GM13976 (cell line): Measurements from ENCODE around the gene PATJ.
"Not testable (repeated sequence)": the region's sequence is repeated elsewhere in the genome, so short reads cannot be mapped to it uniquely, and the experiment has no call there.

Experiments used
- DNase-seq: peaks from one replicate; pipeline ENCODE4 v3.0.0; 2012; ENCODE audit warnings: low spot score
- in situ Hi-C: fragments of 300-500 bp; cut with MboI; formaldehyde crosslinking; loops from one replicate; pipeline ENCODE4 v1.12.0; 2022; ENCODE audit warnings: low sequenced_read_pairs, mixed read lengths, inconsistent platforms; ENCODE audit not compliant: unreplicated experiment
- TF ChIP-seq, protein P1 (sequence below): IDR thresholded peaks from 2 replicates; pipeline ENCODE4 v1.5.1; 2012; ENCODE audit warnings: borderline replicate concordance, mild to moderate bottlenecking; ENCODE audit not compliant: insufficient read depth; ENCODE audit errors: extremely low read depth, missing control alignments, control extremely low read depth

PATJ gene

GRCh38 chr1:62180639-62181038, 438.4 kb downstream of the PATJ start:
- no peak for DNase-seq
- TF ChIP-seq, protein P1, sequence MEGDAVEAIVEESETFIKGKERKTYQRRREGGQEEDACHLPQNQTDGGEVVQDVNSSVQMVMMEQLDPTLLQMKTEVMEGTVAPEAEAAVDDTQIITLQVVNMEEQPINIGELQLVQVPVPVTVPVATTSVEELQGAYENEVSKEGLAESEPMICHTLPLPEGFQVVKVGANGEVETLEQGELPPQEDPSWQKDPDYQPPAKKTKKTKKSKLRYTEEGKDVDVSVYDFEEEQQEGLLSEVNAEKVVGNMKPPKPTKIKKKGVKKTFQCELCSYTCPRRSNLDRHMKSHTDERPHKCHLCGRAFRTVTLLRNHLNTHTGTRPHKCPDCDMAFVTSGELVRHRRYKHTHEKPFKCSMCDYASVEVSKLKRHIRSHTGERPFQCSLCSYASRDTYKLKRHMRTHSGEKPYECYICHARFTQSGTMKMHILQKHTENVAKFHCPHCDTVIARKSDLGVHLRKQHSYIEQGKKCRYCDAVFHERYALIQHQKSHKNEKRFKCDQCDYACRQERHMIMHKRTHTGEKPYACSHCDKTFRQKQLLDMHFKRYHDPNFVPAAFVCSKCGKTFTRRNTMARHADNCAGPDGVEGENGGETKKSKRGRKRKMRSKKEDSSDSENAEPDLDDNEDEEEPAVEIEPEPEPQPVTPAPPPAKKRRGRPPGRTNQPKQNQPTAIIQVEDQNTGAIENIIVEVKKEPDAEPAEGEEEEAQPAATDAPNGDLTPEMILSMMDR = no peak
- in situ Hi-C loops = no loop called here

DNA sequence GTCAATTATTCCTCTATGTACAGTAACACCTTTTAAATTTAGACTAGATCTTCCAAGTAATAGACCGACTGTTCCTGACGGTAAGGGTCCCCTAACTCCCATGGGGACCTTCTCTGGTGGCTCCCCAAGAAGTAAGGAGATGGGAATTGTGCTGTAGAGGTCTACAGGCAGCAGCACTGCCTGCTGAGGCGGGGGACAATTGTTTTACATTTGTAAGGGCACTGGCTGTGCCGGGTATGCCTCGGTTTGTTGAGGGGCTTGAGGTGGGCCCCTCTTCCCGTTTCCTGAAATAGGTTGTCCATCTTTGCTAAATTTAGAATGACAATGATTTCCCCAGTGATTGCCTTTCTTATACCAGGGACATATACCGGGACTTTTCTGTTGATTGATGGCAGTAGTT, 439.3 kb downstream of the PATJ start:
- DNase-seq = no peak
- TF ChIP-seq, protein P1 = no peak
- in situ Hi-C loops = no loop called here

DNA sequence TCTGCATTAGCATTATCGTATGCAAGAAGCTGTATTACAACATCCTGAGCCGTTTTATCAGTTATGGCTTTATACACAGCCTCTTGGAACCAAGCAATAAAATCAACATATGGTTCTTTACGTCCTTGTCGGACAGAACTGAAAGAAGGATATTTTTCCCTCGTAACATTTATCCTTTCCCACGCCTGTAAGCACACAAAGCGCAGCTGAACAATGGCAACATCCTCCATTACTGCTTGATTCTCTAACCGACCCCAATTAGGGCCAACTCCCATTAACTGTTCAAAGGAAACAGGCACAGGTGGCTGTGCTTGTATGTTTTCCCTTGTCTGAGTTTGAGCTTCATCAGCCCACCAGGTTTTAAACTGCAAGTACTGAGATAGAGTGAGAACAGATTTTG, 439.9 kb downstream of the PATJ start:
- in situ Hi-C loops, DNase-seq: not testable (repeated sequence)

- DNase-seq, in situ Hi-C loops: not testable (repeated sequence)
Observed at GRCh38 chr1:62183164-62184020, 441.1 kb downstream of the PATJ start.

DNA sequence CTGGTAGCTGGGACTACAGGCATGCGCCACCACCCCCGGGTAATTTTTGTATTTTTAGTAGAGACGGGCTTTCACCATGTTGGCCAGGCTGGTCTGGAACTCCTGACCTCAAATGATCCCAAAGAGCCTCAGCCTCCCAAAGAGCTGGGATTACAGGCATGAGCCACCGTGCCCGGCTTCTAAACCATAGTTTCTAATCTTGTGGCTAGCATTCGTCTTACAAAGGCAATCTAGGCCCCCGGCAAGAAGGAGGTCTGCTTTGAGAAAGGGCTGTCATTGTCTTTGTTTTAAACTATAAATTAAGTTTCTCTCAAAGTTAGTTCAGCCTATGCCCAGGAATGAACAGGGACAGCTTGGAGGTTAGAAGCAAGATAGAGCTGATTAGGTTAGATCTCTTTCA, 442.1 kb downstream of the PATJ start:
- no peak for DNase-seq
- TF ChIP-seq, protein P1 = no peak
- in situ Hi-C loops = no loop called here

- in situ Hi-C loops, DNase-seq: not testable (repeated sequence)
Observed at GRCh38 chr1:62185233-62185632, 443.0 kb downstream of the PATJ start.

DNA sequence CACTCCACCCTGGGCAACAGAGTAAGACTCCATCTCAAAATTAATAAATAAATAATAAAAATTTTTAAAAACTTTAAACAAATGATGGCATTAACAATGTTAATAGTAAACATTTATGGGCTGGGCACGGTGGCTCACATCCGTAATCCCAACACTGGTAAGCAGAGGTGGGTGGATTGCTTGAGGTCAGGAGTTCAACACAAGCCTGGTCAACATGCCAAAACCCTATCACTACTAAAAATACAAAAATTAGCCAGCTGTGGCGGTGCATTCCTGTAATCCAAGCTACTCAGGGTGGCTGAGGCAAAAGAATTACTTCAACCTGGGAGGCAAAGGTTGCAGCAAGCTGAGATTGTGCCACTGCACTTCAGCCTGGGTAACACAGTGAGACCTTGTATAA, 443.4 kb downstream of the PATJ start:
- DNase-seq = no peak

GRCh38 chr1:62187548-62187947, 445.3 kb downstream of the PATJ start:
- in situ Hi-C loops = no loop called here
- DNase-seq = no peak
- TF ChIP-seq, protein P1 = no peak

More for the DNA sequence above, 443.4 kb downstream of the PATJ start:
- in situ Hi-C loops = no loop called here
- TF ChIP-seq, protein P1 = no peak
